IPS DF 19.7 (cell line): ENCODE data around the gene FBF1.

Experiments used
- DNase-seq: peaks from one replicate; pipeline ENCODE4 v3.0.0-alpha.2; 2013; ENCODE audit warnings: low read depth, low spot score

The FBF1 gene

GRCh38 chr17:75959051-75959838 is 18.4 kb upstream of the FBF1 start:
- DNase-seq, result no peak

DNA sequence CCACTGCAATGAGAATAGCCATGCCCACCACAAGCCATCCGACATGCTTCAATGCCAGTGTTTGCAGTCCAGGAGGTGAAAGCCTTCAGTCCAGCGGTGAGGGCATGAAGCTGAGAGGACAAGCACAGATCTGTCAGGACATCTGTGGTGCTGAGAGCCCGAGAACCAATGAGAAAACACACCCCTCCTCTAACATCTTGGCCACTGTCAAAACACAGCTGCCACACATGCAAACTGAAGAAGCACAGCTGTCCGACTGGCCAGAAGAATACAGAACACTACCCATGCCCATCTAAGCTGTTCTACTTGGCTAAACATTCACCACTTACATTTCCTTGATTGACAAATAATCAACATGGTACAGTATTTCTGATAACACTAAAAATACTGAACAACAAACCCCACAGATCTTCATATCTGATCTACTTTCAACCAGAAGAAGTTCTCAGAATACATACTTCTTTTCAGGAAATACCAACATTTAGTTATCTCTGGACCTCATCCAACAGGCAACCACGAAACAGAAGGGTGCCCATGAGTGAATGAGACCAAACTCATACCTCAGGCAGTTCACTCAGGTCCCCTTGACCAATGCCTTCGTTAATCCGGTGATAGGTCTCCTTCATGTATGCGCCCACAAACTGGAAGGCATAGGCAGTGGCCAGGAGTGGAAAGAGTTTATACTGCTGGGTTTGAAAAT is 10.2 kb upstream of the FBF1 start:
- no peak for DNase-seq

DNA sequence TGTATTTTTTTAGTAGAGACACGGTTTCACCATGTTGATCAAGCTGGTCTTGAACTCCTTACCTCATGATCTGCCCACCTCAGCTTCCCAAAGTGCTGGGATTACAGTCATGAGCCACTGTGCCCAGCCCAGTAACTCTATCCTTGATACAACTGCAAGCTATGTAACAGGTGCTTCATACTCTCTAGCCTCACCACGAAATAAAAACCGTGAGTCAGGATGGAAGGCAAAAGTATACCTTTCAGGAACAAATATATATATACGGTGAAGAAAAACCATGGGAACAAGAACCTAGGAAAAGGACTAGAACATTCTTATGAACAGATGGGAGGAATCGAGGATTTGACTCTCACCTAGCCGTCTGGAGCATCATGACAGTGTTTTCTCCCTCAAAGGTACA is 9.6 kb upstream of the FBF1 start:
- no peak for DNase-seq

DNA sequence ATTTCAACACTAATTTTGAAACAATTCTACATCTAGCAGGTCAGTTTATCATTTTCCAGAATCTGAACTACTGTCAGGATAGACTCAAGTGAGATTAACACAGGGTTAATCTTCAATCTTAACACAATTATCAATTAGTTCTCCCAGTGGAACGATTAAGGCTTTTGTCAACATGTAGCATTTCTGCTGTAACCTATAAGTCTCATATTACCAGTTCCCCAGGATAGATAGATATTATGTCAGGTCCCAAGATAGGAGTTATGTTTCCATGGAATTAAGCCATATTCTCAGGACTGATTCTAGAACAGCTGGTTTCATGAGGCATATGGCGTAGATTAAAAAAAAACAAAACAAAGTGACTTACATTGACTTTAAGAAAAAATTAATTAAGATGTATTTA is 4.4 kb upstream of the FBF1 start:
- no peak for DNase-seq

GRCh38 chr17:75943491-75943890 is 2.6 kb upstream of the FBF1 start:
- DNase-seq, result no peak

GRCh38 chr17:75942473-75942872 is 1.6 kb upstream of the FBF1 start:
- DNase-seq, result no peak

DNA sequence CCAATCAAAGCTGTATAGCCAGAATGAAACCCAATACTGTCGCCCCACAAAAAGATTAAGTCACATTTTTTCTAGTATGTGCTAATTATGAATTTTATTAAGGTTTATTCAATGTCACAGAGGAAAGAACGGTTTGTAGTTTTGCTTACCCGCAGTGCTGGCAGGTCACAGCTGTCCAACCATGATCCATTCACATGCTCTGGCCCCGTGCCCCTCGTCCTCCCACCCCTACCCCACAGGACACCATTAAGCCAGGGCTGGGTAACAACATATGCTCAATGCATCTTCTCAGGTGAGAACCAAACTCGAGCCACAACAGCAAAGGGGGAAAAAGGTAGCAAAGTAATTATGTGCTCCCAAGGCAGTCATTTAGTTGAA is 589 bp upstream of the FBF1 start:
- DNase-seq, result no peak

DNA sequence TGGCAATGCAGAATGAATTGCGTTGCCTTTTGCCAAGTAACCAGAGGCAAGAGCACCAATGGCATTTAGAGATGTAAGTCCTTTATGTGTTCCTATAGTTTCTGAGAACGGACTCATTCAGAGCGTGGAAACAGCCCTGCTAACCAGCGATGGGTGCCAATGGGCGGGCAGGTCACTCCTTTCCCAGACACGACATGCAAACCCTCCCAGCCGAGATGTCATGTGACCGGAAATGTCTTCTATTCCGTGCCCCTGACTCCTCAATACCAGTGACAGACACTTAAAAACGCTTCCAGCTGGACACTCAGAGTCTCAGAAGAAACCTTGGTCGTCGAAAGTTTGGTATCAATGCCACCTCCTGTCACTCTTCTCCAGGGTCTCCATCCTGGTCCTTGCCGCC is 3.2 kb downstream of the FBF1 start:
- DNase-seq, result no peak

DNA sequence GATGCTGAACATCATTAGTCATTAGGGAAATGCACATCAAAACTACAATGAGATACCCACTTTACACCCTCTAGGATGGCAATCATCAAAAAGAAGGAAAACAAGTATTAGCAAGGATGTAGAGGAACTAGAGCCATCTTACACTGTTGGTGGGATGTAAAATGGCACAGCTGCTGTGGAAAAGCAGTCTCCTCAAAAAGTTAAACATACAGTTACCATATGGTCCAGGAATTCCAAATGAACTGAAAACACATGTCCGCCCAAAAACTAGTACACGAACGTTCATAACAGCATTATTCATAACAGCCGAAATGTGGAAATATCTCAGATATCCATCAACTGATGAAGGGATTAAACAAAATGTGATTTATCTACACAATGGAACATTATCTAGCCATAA is 7.0 kb downstream of the FBF1 start:
- no peak for DNase-seq

DNA sequence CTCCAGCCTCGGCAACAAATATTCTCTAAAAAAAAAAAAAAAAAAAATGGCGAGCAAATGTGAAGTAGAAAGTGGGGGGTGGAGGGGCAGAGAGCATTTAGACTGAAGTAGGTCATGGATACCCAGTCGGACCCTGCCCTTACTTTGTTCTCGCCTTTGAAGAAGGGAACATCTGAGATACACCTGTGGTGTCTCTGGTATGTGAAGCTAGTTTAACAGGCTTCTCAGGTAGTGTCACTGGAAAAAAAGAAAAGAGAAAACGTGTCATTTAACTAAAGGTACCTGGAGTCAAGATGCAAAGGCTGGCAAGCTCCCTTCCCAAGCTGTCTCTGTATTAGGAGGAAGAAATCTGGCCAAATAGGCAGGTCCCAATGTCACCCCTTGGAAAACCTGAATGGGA is 8.0 kb downstream of the FBF1 start:
- DNase-seq, result no peak

DNA sequence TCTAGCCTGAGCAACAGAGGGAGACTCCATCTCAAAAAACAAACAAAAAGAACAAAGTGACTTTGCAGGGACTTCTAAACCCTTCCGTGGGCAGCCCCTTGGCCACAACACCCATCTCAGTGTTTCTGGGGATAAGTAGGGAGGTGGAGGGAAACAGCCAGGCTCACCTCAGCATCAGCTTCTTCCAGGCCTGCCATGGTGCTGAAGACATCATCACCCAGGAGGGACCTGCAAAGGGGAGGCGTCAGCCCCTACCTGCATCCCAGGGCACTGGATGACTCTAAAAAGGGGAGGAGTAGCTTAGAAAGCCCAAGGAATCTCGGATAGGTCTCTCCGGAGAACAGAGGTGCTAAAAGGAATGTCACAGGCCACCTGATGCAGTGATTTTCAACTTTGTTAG is 9.8 kb downstream of the FBF1 start:
- no peak for DNase-seq

DNA sequence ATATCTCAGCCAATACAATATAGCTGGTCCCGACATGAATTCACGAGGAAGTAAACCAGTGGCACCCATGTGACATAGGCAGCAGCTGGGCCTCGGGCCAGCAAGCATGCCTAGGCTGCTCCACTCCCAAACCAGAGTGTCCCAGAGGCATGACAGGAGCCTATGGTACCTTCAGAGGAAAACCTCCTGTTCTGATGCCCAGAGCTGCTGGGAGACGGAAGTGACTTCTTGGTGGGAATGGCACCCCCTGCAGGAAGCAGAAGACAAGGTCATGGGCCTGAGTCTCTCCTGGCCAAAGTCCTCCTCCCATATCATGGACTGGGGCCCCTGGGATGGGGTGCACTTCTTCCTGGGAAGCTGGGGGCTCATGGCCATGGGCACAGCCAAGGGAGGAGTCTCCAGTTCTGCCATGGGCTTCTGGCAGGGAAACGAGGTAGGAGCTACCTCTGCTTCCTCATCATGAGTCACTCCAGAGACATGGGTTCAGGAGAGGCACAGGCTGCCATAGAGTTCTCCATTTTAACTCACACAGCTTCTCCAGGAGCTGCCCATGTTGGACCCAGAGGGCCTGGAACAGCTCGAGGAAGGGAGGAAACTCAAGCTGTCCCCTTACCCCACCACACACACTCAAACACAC is 13.4 kb downstream of the FBF1 start:
- DNase-seq, result no peak

DNA sequence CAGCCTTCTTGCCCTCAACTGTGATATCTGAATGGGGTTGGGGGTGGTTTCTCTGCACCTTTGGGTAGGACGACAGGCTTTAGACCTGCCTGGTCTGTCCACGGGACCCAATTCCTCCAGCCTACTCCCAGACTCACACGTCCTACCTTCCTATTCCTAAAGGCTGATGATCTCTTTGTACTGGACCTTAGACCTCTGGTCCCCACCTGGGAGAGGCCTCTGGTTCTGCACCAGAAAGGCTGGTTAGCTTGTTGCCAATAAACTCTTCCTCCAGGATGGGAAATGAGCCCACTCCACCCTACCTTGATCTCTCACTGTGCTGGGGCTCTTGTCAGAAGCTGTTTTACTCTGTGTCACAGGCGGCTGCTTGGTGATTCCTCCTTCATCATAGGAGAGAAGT is 14.4 kb downstream of the FBF1 start:
- DNase-seq, result no peak

GRCh38 chr17:75925912-75926311 is 14.9 kb downstream of the FBF1 start:
- no peak for DNase-seq

GRCh38 chr17:75925103-75925502 is 15.7 kb downstream of the FBF1 start:
- DNase-seq, result no peak

- no peak for DNase-seq
Observed at GRCh38 chr17:75922963-75923874, 17.6 kb downstream of the FBF1 start.

DNA sequence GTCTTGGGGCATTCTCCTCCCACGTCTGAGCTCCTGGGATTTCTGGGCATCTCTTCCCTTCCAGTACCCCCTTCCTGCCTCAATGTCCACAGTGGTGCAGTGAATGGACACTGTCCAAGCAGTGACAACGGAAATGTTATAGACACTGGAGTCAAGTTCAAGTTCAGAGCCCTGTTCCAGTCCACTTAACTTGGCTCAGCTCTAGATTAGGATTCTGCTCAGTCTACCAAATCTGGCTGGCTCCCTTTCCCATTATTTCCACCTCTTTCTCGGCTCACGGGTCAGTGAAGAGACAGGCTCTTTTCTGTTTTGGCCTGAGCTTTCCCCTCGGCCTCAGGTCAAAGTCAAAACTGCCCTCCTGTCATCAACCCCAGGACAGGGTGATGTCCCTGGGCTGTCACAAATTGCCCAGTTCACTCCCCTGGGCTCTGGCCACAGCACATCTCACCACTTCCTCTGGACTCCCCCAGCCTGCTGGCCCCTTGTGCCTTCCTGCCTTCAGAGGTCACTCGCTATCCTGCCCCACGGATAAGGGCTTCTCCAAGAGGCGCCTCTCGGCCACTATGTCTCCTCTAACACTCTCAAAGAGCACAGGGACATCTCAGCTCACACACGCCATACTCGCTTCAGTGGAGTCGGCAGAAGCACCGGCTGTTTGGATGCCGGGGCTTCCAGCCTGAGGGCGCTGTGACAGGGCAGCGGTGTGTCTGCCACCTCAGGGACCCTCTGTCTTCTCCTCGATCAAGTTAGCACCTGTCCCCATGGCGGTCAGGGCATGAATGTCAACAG is 18.5 kb downstream of the FBF1 start:
- DNase-seq, result no peak

- DNase-seq, result no peak
Observed at GRCh38 chr17:75921596-75921995, 19.2 kb downstream of the FBF1 start.

GRCh38 chr17:75920045-75920560 is 20.7 kb downstream of the FBF1 start:
- DNase-seq, result no peak

GRCh38 chr17:75919611-75920010 is 21.2 kb downstream of the FBF1 start:
- no peak for DNase-seq

GRCh38 chr17:75917917-75918445 is 22.9 kb downstream of the FBF1 start:
- DNase-seq, result no peak
